ENCODE results near the gene NPEPL1. TPM values are rescaled to one million over a fixed set of nuclear protein-coding genes. Genes with fewer than 3 reads are reported as not detected.

Gene NPEPL1
- total RNA-seq, 4 donors from 2014 or later = 24.3 to 57.3 (median 36.9) TPM

GRCh38 chr20:58753267-58753921 lies 60.8 kb downstream of the NPEPL1 start:
- H3K27ac ChIP-seq = no peak overlapping the region
- no peaks in the 10 kb centered on the region for H3K4me1 ChIP-seq
- peaks cover 24% of the 10 kb centered on the region for H3K27me3 ChIP-seq
- H3K36me3 ChIP-seq = no peaks in the 10 kb centered on the region
- WGBS, 2 donors (ENCODE audit: low coverage in 1 of 2) = 74 to 80% methylated on average over 7 to 11 of the region's 14 CpGs
- no peaks in the 10 kb centered on the region for H3K9me3 ChIP-seq
- TF ChIP-seq POLR2A (IDR thresholded peaks at IDR 0.05) = no peak
- H3K4me3 ChIP-seq = no peak overlapping the region
- ATAC-seq = no peak

- H3K36me3 ChIP-seq = no peaks in the 10 kb centered on the region
- ATAC-seq = no peak
- 73 to 81% methylated on average over 8 to 13 of the region's 17 CpGs for whole genome bisulfite sequencing, 2 donors (ENCODE audit: low coverage in 1 of 2)
- TF ChIP-seq POLR2AphosphoS5 (IDR thresholded peaks at IDR 0.05) (no peak), CTCF (IDR thresholded peaks at IDR 0.05) (no peak), EP300 (IDR thresholded peaks at IDR 0.05) (no peak), POLR2A (IDR thresholded peaks at IDR 0.05) (no peak)
- H3K4me1 ChIP-seq = no peaks in the 10 kb centered on the region
- no peak overlapping the region for H3K4me3 ChIP-seq
- H3K27ac ChIP-seq = no peak overlapping the region
- H3K9me3 ChIP-seq = no peaks in the 10 kb centered on the region
- peaks cover 24% of the 10 kb centered on the region for H3K27me3 ChIP-seq
Observed at GRCh38 chr20:58753922-58754551, 61.4 kb downstream of the NPEPL1 start.

- no peak for ATAC-seq
- H3K4me1 ChIP-seq = no peaks in the 10 kb centered on the region
- 63% methylated on average over 5 of the region's 8 CpGs; no CpG with 5 or more reads in 1 of the 2 donors for WGBS, 2 donors (ENCODE audit: low coverage in 1 of 2)
Observed at GRCh38 chr20:58754584-58754983, 62.0 kb downstream of the NPEPL1 start.

GRCh38 chr20:58755062-58755697 lies 62.6 kb downstream of the NPEPL1 start:
- Histone ChIP-seq H3K27ac (no peak overlapping the region), H3K36me3 (no peaks in the 10 kb centered on the region), H3K9me3 (no peaks in the 10 kb centered on the region), H3K4me1 (no peaks in the 10 kb centered on the region), H3K4me3 (no peak overlapping the region), H3K27me3 (peaks cover 24% of the 10 kb centered on the region)
- no peak for ATAC-seq
- 90 to 91% methylated on average over 13 to 16 of the region's 18 CpGs for WGBS, 2 donors (ENCODE audit: low coverage in 1 of 2)
- TF ChIP-seq POLR2AphosphoS5 (IDR thresholded peaks at IDR 0.05) (no peak), POLR2A (IDR thresholded peaks at IDR 0.05) (no peak), EP300 (IDR thresholded peaks at IDR 0.05) (no peak), CTCF (IDR thresholded peaks at IDR 0.05) (no peak)

More at GRCh38 chr20:58754584-58754983, 62.0 kb downstream of the NPEPL1 start:
- no peaks in the 10 kb centered on the region for H3K9me3 ChIP-seq
- H3K27me3 ChIP-seq = peaks cover 24% of the 10 kb centered on the region
- no peak overlapping the region for H3K27ac ChIP-seq
- no peak overlapping the region for H3K4me3 ChIP-seq
- H3K36me3 ChIP-seq = no peaks in the 10 kb centered on the region
- no peak for TF ChIP-seq EP300 (IDR thresholded peaks at IDR 0.05)

GRCh38 chr20:58755766-58756449 lies 63.3 kb downstream of the NPEPL1 start:
- 71 to 80% methylated on average over 21 to 25 of the region's 28 CpGs for WGBS, 2 donors (ENCODE audit: low coverage in 1 of 2)
- ATAC-seq = no peak
- TF ChIP-seq EP300 (IDR thresholded peaks at IDR 0.05) = no peak
- TF ChIP-seq POLR2AphosphoS5 (IDR thresholded peaks at IDR 0.05) = no peak
- TF ChIP-seq CTCF (IDR thresholded peaks at IDR 0.05) = no peak
- TF ChIP-seq POLR2A (IDR thresholded peaks at IDR 0.05) = no peak
- Histone ChIP-seq H3K27me3 (peaks cover 17% of the 10 kb centered on the region), H3K36me3 (no peaks in the 10 kb centered on the region), H3K4me1 (no peaks in the 10 kb centered on the region), H3K9me3 (no peaks in the 10 kb centered on the region), H3K4me3 (no peak overlapping the region), H3K27ac (no peak overlapping the region)

All from gastroesophageal sphincter (tissue), 4 donors.